GM12865 (cell line): ENCODE measurements around the gene GALNT6.
A peak's percentile ranks its signal among the peaks of the same experiment; 100 is the strongest.

Experiments used
- DNase-seq: peaks from one replicate; pipeline ENCODE4 v3.0.0; 2010; ENCODE audit warnings: low read depth
- H3K4me3 ChIP-seq: 2 replicates; pipeline ENCODE4 v1.5.1; 2011; ENCODE audit warnings: mild to moderate bottlenecking, low read depth, low read length, control low read depth
- CTCF ChIP-seq: IDR thresholded peaks from 2 replicates; pipeline ENCODE4 v1.5.1; 2011; ENCODE audit warnings: low read length, control low read depth, low read depth, inconsistent platforms; ENCODE audit not compliant: insufficient read depth; ENCODE audit errors: missing control alignments

The GALNT6 gene

GRCh38 chr12:51406290-51406689, 15.1 kb upstream of the GALNT6 start:
- no peak overlapping the region for H3K4me3 ChIP-seq
- no peak for TF ChIP-seq CTCF
- DNase-seq = no peak

- no peak for DNase-seq
- no peak overlapping the region for H3K4me3 ChIP-seq
- no peak for TF ChIP-seq CTCF
Measured at GRCh38 chr12:51405801-51406207, 14.6 kb upstream of the GALNT6 start.

- TF ChIP-seq CTCF = no peak
- no peak for DNase-seq
- no peak overlapping the region for H3K4me3 ChIP-seq
Measured at GRCh38 chr12:51404627-51405026, 13.4 kb upstream of the GALNT6 start.

GRCh38 chr12:51403681-51404136, 12.5 kb upstream of the GALNT6 start:
- H3K4me3 ChIP-seq = no peak overlapping the region
- no peak for DNase-seq
- no peak for TF ChIP-seq CTCF

- DNase-seq = peak; percentile 61
- no peak overlapping the region for H3K4me3 ChIP-seq
- TF ChIP-seq CTCF = no peak
Measured at GRCh38 chr12:51403159-51403558, 12.0 kb upstream of the GALNT6 start.

GRCh38 chr12:51401900-51402299, 10.7 kb upstream of the GALNT6 start:
- no peak overlapping the region for H3K4me3 ChIP-seq
- TF ChIP-seq CTCF = no peak
- no peak for DNase-seq

- H3K4me3 ChIP-seq = no peak overlapping the region
- TF ChIP-seq CTCF = no peak
Measured at GRCh38 chr12:51401486-51401885, 10.3 kb upstream of the GALNT6 start.

More at GRCh38 chr12:51401486-51401885, 10.3 kb upstream of the GALNT6 start:
- DNase-seq = no peak
